ENCODE measurements around the gene PDXP. TPM values are rescaled to one million over a fixed set of nuclear protein-coding genes. Genes with fewer than 3 reads are reported as not detected.
A peak's percentile ranks its signal among the peaks of the same experiment; 100 is the strongest.
"Not testable (repeated sequence)": the region's sequence is repeated elsewhere in the genome, so short reads cannot be mapped to it uniquely, and the experiment has no call there.

Gene PDXP
- total and polyA plus RNA-seq, 5 donors: 18.6 to 21.7 (median 21.0) TPM

DNA sequence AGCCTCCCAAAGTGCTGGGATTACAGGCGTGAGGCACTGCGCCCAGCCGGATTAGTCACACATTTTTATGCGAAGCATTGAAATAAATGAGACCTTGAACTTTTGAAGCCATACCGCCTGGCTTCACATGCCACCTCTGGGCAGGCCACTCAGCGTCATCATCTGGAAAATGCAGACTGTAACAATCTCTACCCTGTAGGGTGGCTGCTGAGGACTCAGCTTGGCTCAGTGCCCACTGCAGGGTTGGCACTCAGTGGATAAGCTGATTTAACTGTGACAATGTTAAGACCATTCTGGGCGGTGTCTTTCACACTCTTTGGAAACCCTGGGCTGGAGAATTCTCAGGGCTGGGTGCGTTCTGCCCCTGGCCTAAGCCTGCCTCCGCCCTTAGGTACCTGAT, 10.6 kb upstream of the PDXP start:
- no peak overlapping the region for H3K4me3 ChIP-seq (ENCODE audit: low read length)
- H3K27me3 ChIP-seq (ENCODE audit: control insufficient read depth, insufficient read depth): no peaks in the 10 kb centered on the region
- WGBS: 83% methylated on average over 9 of the region's 9 CpGs
- H3K4me1 ChIP-seq (ENCODE audit: control insufficient read depth, insufficient read depth, low read length): no peaks in the 10 kb centered on the region
- no peaks in the 10 kb centered on the region for H3K9me3 ChIP-seq (ENCODE audit: control insufficient read depth, low read length)
- ATAC-seq: no peak
- H3K27ac ChIP-seq (ENCODE audit: low read length): no peak overlapping the region
- no peak for DNase-seq
- intact Hi-C loops (cut with DNase I): loop anchor here in 2 of 4 donors (5.0 to 10.0 kb wide), 2 partner anchors 34 to 147 kb away; no protein-coding TSS in a partner anchor

DNA sequence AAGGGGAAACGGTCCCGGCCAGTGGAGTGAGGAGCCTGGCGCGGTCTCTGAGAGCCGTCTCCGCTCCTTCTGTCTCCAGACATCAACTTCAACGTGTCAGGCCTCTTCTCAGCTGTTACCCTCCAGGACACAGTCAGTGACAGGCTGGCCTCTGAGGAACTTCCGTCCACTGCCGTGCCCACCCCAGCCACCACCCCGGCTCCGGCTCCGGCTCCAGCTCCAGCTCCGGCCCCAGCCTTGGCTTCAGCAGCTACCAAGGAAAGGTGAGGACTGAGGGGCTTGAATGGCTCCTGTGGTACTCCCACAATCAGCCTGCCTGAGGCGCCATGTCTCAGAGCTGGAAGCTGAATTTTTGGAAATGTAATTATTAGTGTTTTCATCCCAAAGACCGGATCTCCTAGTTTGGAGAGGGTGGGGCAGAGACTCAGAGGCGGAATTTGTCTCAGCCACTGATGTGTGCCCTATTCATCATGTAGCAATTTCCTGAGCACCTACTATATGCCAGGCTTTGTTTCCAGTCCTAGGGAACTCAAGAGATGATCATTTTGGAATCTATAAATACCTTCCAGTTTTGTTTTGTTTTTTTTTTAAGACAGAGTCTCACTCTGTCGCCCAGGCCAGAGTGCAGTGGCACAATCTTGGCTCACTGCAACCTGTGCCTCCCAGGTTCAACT, 7.9 kb upstream of the PDXP start:
- 96% methylated on average over 17 of the region's 17 CpGs for WGBS
- intact Hi-C loops (cut with DNase I): no loop called here

GRCh38 chr22:37654563-37655251, 3.8 kb upstream of the PDXP start:
- no peaks in the 10 kb centered on the region for H3K9me3 ChIP-seq (ENCODE audit: control insufficient read depth, low read length)
- no peak overlapping the region for H3K27ac ChIP-seq (ENCODE audit: low read length)
- H3K4me1 ChIP-seq (ENCODE audit: control insufficient read depth, insufficient read depth, low read length): peaks cover 3% of the 10 kb centered on the region
- H3K27me3 ChIP-seq (ENCODE audit: control insufficient read depth, insufficient read depth): no peaks in the 10 kb centered on the region
- ATAC-seq: no peak
- intact Hi-C loops (cut with DNase I): no loop called here
- 79% methylated on average over 14 of the region's 14 CpGs for WGBS
- H3K4me3 ChIP-seq (ENCODE audit: low read length): no peak overlapping the region
- DNase-seq: no peak

More for the DNA sequence above, 7.9 kb upstream of the PDXP start:
- Histone ChIP-seq H3K27ac (ENCODE audit: low read length) (no peak overlapping the region), H3K9me3 (ENCODE audit: control insufficient read depth, low read length) (no peaks in the 10 kb centered on the region), H3K27me3 (ENCODE audit: control insufficient read depth, insufficient read depth) (no peaks in the 10 kb centered on the region), H3K4me3 (ENCODE audit: low read length) (no peak overlapping the region), H3K4me1 (ENCODE audit: control insufficient read depth, insufficient read depth, low read length) (no peaks in the 10 kb centered on the region)
- ATAC-seq: no peak
- no peak for DNase-seq

DNA sequence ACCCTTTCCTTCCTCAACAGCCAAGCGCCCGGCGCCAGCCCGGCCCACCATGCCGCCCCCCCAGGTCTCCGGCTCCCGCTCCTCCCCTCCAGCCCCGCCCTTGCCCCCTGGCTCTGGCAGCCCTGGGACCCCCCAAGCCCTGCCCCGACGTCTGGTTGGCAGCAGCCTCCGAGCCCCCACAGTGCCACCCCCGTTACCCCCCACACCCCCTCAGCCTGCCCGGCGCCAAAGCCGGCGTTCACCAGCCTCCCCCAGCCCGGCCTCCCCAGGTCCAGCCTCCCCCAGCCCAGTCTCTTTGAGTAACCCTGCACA, 3.3 kb upstream of the PDXP start:
- H3K27me3 ChIP-seq (ENCODE audit: control insufficient read depth, insufficient read depth): no peaks in the 10 kb centered on the region
- no peak overlapping the region for H3K27ac ChIP-seq (ENCODE audit: low read length)
- intact Hi-C loops (cut with DNase I): no loop called here
- H3K9me3 ChIP-seq (ENCODE audit: control insufficient read depth, low read length): no peaks in the 10 kb centered on the region
- DNase-seq: peak in 1 of 3 donors; percentile 70
- no peak for ATAC-seq
- WGBS: 79% methylated on average over 17 of the region's 17 CpGs
- H3K4me1 ChIP-seq (ENCODE audit: control insufficient read depth, insufficient read depth, low read length): peaks cover 5% of the 10 kb centered on the region
- no peak overlapping the region for H3K4me3 ChIP-seq (ENCODE audit: low read length)

DNA sequence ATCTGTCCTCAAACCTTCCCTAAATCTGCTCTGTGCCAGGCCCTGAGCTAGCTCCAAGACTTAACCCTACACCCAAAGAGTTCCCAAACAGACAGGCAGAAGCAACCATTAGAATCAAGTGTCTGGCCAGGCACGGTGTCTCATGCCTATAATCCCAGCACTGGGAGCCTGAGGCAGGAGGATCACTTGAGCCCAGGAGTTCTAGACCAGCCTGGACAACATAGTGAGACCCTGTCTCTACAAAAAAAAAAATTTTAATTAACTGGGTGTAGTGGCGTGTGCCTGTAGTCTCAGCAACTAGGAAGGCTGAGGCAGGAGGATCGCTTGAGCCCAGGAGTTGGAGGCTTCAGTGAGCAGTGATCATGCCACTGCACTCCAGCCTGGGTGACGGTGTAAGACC, 1.9 kb upstream of the PDXP start:
- 95% methylated on average over 4 of the region's 4 CpGs for WGBS
- peaks cover 14% of the 10 kb centered on the region for H3K4me1 ChIP-seq (ENCODE audit: control insufficient read depth, insufficient read depth, low read length)
- H3K4me3 ChIP-seq (ENCODE audit: low read length); H3K27me3 ChIP-seq (ENCODE audit: control insufficient read depth, insufficient read depth); DNase-seq; intact Hi-C loops (cut with DNase I); H3K27ac ChIP-seq (ENCODE audit: low read length); H3K9me3 ChIP-seq (ENCODE audit: control insufficient read depth, low read length); ATAC-seq: not testable (repeated sequence)

GRCh38 chr22:37657590-37658132, 862 bp upstream of the PDXP start:
- 8% methylated on average over 6 of the region's 6 CpGs for WGBS
- intact Hi-C loops (cut with DNase I): no loop called here
- Histone ChIP-seq H3K27ac (ENCODE audit: low read length) (peak overlapping the region; percentile 94), H3K4me3 (ENCODE audit: low read length) (peak overlapping the region; percentile 50), H3K9me3 (ENCODE audit: control insufficient read depth, low read length) (no peaks in the 10 kb centered on the region), H3K4me1 (ENCODE audit: control insufficient read depth, insufficient read depth, low read length) (peaks cover 14% of the 10 kb centered on the region), H3K27me3 (ENCODE audit: control insufficient read depth, insufficient read depth) (no peaks in the 10 kb centered on the region)
- no peak for DNase-seq
- no peak for ATAC-seq

DNA sequence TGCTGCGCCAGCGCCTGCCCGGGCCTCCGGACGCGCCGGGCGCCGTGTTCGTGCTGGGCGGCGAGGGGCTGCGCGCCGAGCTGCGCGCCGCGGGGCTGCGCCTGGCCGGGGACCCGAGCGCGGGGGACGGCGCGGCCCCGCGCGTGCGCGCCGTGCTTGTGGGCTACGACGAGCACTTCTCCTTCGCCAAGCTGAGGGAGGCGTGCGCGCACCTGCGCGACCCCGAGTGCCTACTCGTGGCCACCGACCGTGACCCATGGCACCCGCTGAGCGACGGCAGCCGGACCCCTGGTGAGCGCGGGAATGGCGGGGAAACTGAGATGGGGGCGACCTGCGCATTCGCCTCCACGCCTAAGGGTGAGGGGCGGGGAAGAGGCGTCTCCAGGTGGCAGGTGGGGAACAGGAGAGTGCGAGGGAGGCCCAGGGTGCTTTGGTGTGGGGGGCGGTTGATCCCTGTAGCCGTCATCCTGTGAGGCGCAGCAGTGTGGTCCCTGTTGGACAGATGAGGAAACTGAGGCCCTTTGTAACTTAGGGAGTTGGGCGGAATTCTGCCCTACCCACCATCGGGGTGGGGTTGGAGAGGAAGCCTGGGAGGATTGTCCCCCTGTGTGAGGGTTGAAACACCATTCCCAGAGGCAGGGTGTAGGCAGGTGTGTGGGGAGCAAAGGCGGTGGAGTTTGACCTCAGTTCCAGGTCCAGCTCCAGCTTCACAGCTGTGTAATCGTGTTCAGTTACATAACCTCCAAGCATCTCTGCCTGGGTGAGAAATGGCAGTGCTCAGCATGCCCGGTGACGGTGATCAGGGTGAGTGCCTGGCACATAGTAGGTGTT, 758 bp downstream of the PDXP start:
- Histone ChIP-seq H3K4me3 (ENCODE audit: low read length) (peak overlapping the region; percentile 66), H3K4me1 (ENCODE audit: control insufficient read depth, insufficient read depth, low read length) (peaks cover 14% of the 10 kb centered on the region), H3K9me3 (ENCODE audit: control insufficient read depth, low read length) (no peaks in the 10 kb centered on the region), H3K27ac (ENCODE audit: low read length) (no peak overlapping the region), H3K27me3 (ENCODE audit: control insufficient read depth, insufficient read depth) (no peaks in the 10 kb centered on the region)
- WGBS: 2% methylated on average over 68 of the region's 68 CpGs
- DNase-seq (no peak), ATAC-seq (no peak)
- intact Hi-C loops (cut with DNase I): no loop called here

DNA sequence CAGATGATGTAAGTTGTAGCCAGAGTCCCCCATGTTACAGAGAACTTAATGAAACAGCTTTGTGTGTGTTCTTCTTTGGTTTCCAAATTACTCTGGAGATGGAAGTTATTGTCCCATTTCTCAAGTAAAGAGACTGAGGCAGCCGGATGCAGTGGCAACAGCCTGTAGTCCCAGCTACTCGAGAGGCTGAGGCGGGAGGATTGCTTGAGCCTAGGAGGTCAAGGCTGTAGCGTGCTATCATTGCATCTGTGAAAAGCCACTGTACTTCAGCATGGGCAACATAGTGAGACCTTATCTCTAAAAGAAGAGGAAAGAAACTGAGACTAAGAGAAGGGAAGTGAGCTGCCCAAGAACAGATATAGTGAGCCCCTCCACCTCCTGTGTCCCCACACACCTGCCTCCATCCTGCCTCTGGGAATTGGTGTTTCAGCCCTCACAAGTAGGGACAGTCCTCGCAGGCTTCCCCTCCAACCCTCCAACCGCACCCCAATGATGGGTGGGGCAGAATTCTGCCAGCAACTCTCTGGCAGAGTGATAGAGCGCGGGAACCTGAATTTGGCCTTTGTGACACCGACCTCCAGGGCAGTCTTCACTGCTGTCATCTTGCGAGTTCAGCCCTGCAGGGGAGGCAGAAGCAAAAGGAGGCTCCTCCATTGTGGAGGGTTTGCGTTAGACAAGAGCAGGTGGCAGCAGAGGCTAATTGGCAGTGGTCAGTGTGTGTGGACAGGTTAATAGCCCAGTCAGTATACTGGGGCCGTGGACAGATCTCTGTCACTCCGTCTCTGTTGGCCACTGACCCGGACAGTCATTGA, 1.6 kb downstream of the PDXP start:
- Histone ChIP-seq H3K27me3 (ENCODE audit: control insufficient read depth, insufficient read depth) (no peaks in the 10 kb centered on the region), H3K4me1 (ENCODE audit: control insufficient read depth, insufficient read depth, low read length) (peaks cover 14% of the 10 kb centered on the region), H3K27ac (ENCODE audit: low read length) (no peak overlapping the region), H3K4me3 (ENCODE audit: low read length) (no peak overlapping the region), H3K9me3 (ENCODE audit: control insufficient read depth, low read length) (no peaks in the 10 kb centered on the region)
- no peak for ATAC-seq
- DNase-seq: no peak
- intact Hi-C loops (cut with DNase I): no loop called here
- WGBS: 78% methylated on average over 14 of the region's 14 CpGs

- 64% methylated on average over 2 of the region's 2 CpGs for WGBS
- no peak for ATAC-seq
- H3K4me3 ChIP-seq (ENCODE audit: low read length): no peak overlapping the region
- intact Hi-C loops (cut with DNase I): no loop called here
- H3K9me3 ChIP-seq (ENCODE audit: control insufficient read depth, low read length): no peaks in the 10 kb centered on the region
- DNase-seq: no peak
- peaks cover 14% of the 10 kb centered on the region for H3K4me1 ChIP-seq (ENCODE audit: control insufficient read depth, insufficient read depth, low read length)
- H3K27me3 ChIP-seq (ENCODE audit: control insufficient read depth, insufficient read depth): no peaks in the 10 kb centered on the region
- H3K27ac ChIP-seq (ENCODE audit: low read length): peak overlapping the region; percentile 94
Measured at GRCh38 chr22:37660709-37661045, 2.2 kb downstream of the PDXP start.

GRCh38 chr22:37661160-37661924, 2.8 kb downstream of the PDXP start:
- Histone ChIP-seq H3K9me3 (ENCODE audit: control insufficient read depth, low read length) (no peaks in the 10 kb centered on the region), H3K4me3 (ENCODE audit: low read length) (no peak overlapping the region), H3K27ac (ENCODE audit: low read length) (peak overlapping the region; percentile 94), H3K4me1 (ENCODE audit: control insufficient read depth, insufficient read depth, low read length) (peaks cover 14% of the 10 kb centered on the region), H3K27me3 (ENCODE audit: control insufficient read depth, insufficient read depth) (no peaks in the 10 kb centered on the region)
- ATAC-seq (peak in 1 of 2 donors; percentile 32), DNase-seq (no peak)
- 32% methylated on average over 12 of the region's 12 CpGs for WGBS
- intact Hi-C loops (cut with DNase I): no loop called here
